NOMO-1 (cell line): ENCODE results near the gene TYW1B.
"Not testable (repeated sequence)": the region's sequence is repeated elsewhere in the genome, so short reads cannot be mapped to it uniquely, and the experiment has no call there.

Experiments
- DNase-seq, 2 experiments: peaks; one replicate each; lab custom pipeline; 2025; ENCODE audit not compliant: unreplicated experiment in 2 of 2; lab: John Stamatoyannopoulos, UW

Gene TYW1B

GRCh38 chr7:72706521-72706920 is 121.5 kb downstream of the TYW1B start:
- DNase-seq, result no peak

- DNase-seq, result peak in 1 of 2 experiments; percentile 47
Measured at GRCh38 chr7:72705693-72706092, 122.3 kb downstream of the TYW1B start.

GRCh38 chr7:72704894-72705293 is 123.1 kb downstream of the TYW1B start:
- DNase-seq, result no peak

- DNase-seq, result not testable (repeated sequence)
Measured at GRCh38 chr7:72700548-72700947, 127.5 kb downstream of the TYW1B start.

- not testable (repeated sequence) for DNase-seq
Measured at GRCh38 chr7:72697066-72697465, 130.9 kb downstream of the TYW1B start.

- DNase-seq, result not testable (repeated sequence)
Measured at GRCh38 chr7:72696643-72697042, 131.4 kb downstream of the TYW1B start.

- not testable (repeated sequence) for DNase-seq
Measured at GRCh38 chr7:72695482-72695881, 132.5 kb downstream of the TYW1B start.

- not testable (repeated sequence) for DNase-seq
Measured at GRCh38 chr7:72691442-72691841, 136.6 kb downstream of the TYW1B start.

- not testable (repeated sequence) for DNase-seq
Measured at GRCh38 chr7:72690177-72690576, 137.8 kb downstream of the TYW1B start.

- DNase-seq, result not testable (repeated sequence)
Measured at GRCh38 chr7:72689344-72689743, 138.7 kb downstream of the TYW1B start.

GRCh38 chr7:72681211-72681610 is 146.8 kb downstream of the TYW1B start:
- not testable (repeated sequence) for DNase-seq

- not testable (repeated sequence) for DNase-seq
Measured at GRCh38 chr7:72676880-72677279, 151.1 kb downstream of the TYW1B start.

GRCh38 chr7:72676086-72676690 is 151.8 kb downstream of the TYW1B start:
- DNase-seq, result not testable (repeated sequence)

- DNase-seq, result not testable (repeated sequence)
Measured at GRCh38 chr7:72675686-72676085, 152.3 kb downstream of the TYW1B start.

GRCh38 chr7:72674394-72674793 is 153.6 kb downstream of the TYW1B start:
- no peak for DNase-seq

- DNase-seq, result not testable (repeated sequence)
Measured at GRCh38 chr7:72670850-72671249, 157.2 kb downstream of the TYW1B start.

GRCh38 chr7:72668435-72668834 is 159.6 kb downstream of the TYW1B start:
- DNase-seq, result not testable (repeated sequence)

- not testable (repeated sequence) for DNase-seq
Measured at GRCh38 chr7:72667049-72667448, 161.0 kb downstream of the TYW1B start.

GRCh38 chr7:72648574-72648973 is 179.4 kb downstream of the TYW1B start:
- DNase-seq, result not testable (repeated sequence)

- DNase-seq, result not testable (repeated sequence)
Measured at GRCh38 chr7:72643708-72644107, 184.3 kb downstream of the TYW1B start.

GRCh38 chr7:72641485-72642248 is 186.3 kb downstream of the TYW1B start:
- DNase-seq, result not testable (repeated sequence)

- DNase-seq, result not testable (repeated sequence)
Measured at GRCh38 chr7:72640740-72641139, 187.3 kb downstream of the TYW1B start.
